Measurements from ENCODE around the gene ENTPD2. TPM values are rescaled to one million over a fixed set of nuclear protein-coding genes. Genes with fewer than 3 reads are reported as not detected.

ENTPD2 gene
- total RNA-seq (2014; rRNA removed; shearing (Covaris generic)): not detected in 2 replicates

GRCh38 chr9:137053944-137054931, at the start of gene ENTPD2:
Gene ENTPD2, minus strand, starts transcription at chr9:137054061. Its CDS starts 64 bp downstream, at chr9:137053997.
- Histone ChIP-seq H3K4me3 (ENCODE audit: insufficient read depth, low read depth, low read length) (peak within 1 kb of the TSS; percentile 43), H3K27me3 (ENCODE audit: control insufficient read depth, insufficient read depth, low read length) (peaks cover 43% of the 10 kb centered on the region)
- DNase-seq: peak; percentile 96

GRCh38 chr9:137103206-137103999, 49.5 kb upstream of the ENTPD2 start:
- no peak for DNase-seq
- Histone ChIP-seq H3K4me3 (ENCODE audit: insufficient read depth, low read depth, low read length) (no peak overlapping the region), H3K36me3 (replicated peaks; ENCODE audit: control insufficient read depth, insufficient read depth, low read length) (peaks cover 30% of the 10 kb centered on the region), H3K27me3 (ENCODE audit: control insufficient read depth, insufficient read depth, low read length) (no peaks in the 10 kb centered on the region)

More at GRCh38 chr9:137053944-137054931, at the start of gene ENTPD2:
- H3K36me3 ChIP-seq (replicated peaks; ENCODE audit: control insufficient read depth, insufficient read depth, low read length): no peaks in the 10 kb centered on the region

- no peak for DNase-seq
- no peaks in the 10 kb centered on the region for H3K27me3 ChIP-seq (ENCODE audit: control insufficient read depth, insufficient read depth, low read length)
- no peak overlapping the region for H3K4me3 ChIP-seq (ENCODE audit: insufficient read depth, low read depth, low read length)
- peaks cover 31% of the 10 kb centered on the region for H3K36me3 ChIP-seq (replicated peaks; ENCODE audit: control insufficient read depth, insufficient read depth, low read length)
Measured at GRCh38 chr9:137099231-137099630, 45.4 kb upstream of the ENTPD2 start.

GRCh38 chr9:137097761-137098462, 44.1 kb upstream of the ENTPD2 start:
- Histone ChIP-seq H3K4me3 (ENCODE audit: insufficient read depth, low read depth, low read length) (no peak overlapping the region), H3K27me3 (ENCODE audit: control insufficient read depth, insufficient read depth, low read length) (no peaks in the 10 kb centered on the region), H3K36me3 (replicated peaks; ENCODE audit: control insufficient read depth, insufficient read depth, low read length) (peaks cover 21% of the 10 kb centered on the region)
- DNase-seq: no peak

GRCh38 chr9:137096785-137097546, 43.1 kb upstream of the ENTPD2 start:
- H3K36me3 ChIP-seq (replicated peaks; ENCODE audit: control insufficient read depth, insufficient read depth, low read length): peaks cover 11% of the 10 kb centered on the region
- no peak overlapping the region for H3K4me3 ChIP-seq (ENCODE audit: insufficient read depth, low read depth, low read length)
- no peaks in the 10 kb centered on the region for H3K27me3 ChIP-seq (ENCODE audit: control insufficient read depth, insufficient read depth, low read length)
- DNase-seq: no peak

- H3K36me3 ChIP-seq (replicated peaks; ENCODE audit: control insufficient read depth, insufficient read depth, low read length): peaks cover 3% of the 10 kb centered on the region
- DNase-seq: no peak
- no peak overlapping the region for H3K4me3 ChIP-seq (ENCODE audit: insufficient read depth, low read depth, low read length)
- H3K27me3 ChIP-seq (ENCODE audit: control insufficient read depth, insufficient read depth, low read length): no peaks in the 10 kb centered on the region
Measured at GRCh38 chr9:137095664-137096517, 42.0 kb upstream of the ENTPD2 start.

GRCh38 chr9:137089232-137089947, 35.5 kb upstream of the ENTPD2 start:
- H3K27me3 ChIP-seq (ENCODE audit: control insufficient read depth, insufficient read depth, low read length): no peaks in the 10 kb centered on the region
- no peaks in the 10 kb centered on the region; the same call in none of the 2 replicates for H3K36me3 ChIP-seq (replicated peaks; ENCODE audit: control insufficient read depth, insufficient read depth, low read length)
- DNase-seq: no peak
- no peak overlapping the region for H3K4me3 ChIP-seq (ENCODE audit: insufficient read depth, low read depth, low read length)

- no peaks in the 10 kb centered on the region for H3K27me3 ChIP-seq (ENCODE audit: control insufficient read depth, insufficient read depth, low read length)
- no peak overlapping the region for H3K4me3 ChIP-seq (ENCODE audit: insufficient read depth, low read depth, low read length)
- no peaks in the 10 kb centered on the region; the same call in none of the 2 replicates for H3K36me3 ChIP-seq (replicated peaks; ENCODE audit: control insufficient read depth, insufficient read depth, low read length)
- no peak for DNase-seq
Measured at GRCh38 chr9:137088121-137088520, 34.3 kb upstream of the ENTPD2 start.

- DNase-seq: no peak
Measured at GRCh38 chr9:137087409-137087925, 33.6 kb upstream of the ENTPD2 start.

GRCh38 chr9:137086531-137087408, 32.9 kb upstream of the ENTPD2 start, which contains the start of gene MAN1B1:
Gene MAN1B1, plus strand, starts transcription at chr9:137086985. Its CDS starts 15 bp downstream, at chr9:137087000.
- Histone ChIP-seq H3K27me3 (ENCODE audit: control insufficient read depth, insufficient read depth, low read length) (no peaks in the 10 kb centered on the region), H3K36me3 (replicated peaks; ENCODE audit: control insufficient read depth, insufficient read depth, low read length) (no peaks in the 10 kb centered on the region; the same call in 1 of the 2 replicates), H3K4me3 (ENCODE audit: insufficient read depth, low read depth, low read length) (peak within 1 kb of the TSS; percentile 76)
- peak; percentile 99 for DNase-seq

More at GRCh38 chr9:137087409-137087925, 33.6 kb upstream of the ENTPD2 start:
- H3K27me3 ChIP-seq (ENCODE audit: control insufficient read depth, insufficient read depth, low read length): no peaks in the 10 kb centered on the region
- H3K4me3 ChIP-seq (ENCODE audit: insufficient read depth, low read depth, low read length): peak overlapping the region; percentile 76
- H3K36me3 ChIP-seq (replicated peaks; ENCODE audit: control insufficient read depth, insufficient read depth, low read length): no peaks in the 10 kb centered on the region; the same call in 1 of the 2 replicates

- H3K27me3 ChIP-seq (ENCODE audit: control insufficient read depth, insufficient read depth, low read length): no peaks in the 10 kb centered on the region
- H3K4me3 ChIP-seq (ENCODE audit: insufficient read depth, low read depth, low read length): peak overlapping the region; percentile 76
- H3K36me3 ChIP-seq (replicated peaks; ENCODE audit: control insufficient read depth, insufficient read depth, low read length): peaks cover 2% of the 10 kb centered on the region; the same call in 1 of the 2 replicates
- peak; percentile 85 for DNase-seq
Measured at GRCh38 chr9:137085920-137086530, 32.2 kb upstream of the ENTPD2 start.
